ENCODE measurements around the gene AP2B1. TPM values are rescaled to one million over a fixed set of nuclear protein-coding genes. Genes with fewer than 3 reads are reported as not detected.

AP2B1 gene
- total and polyA plus RNA-seq, 9 of the 15 experiments (the other 6 are each of a cell fraction or from before 2014, with no cell fraction given), result 60.1 to 287 (median 105) TPM

DNA sequence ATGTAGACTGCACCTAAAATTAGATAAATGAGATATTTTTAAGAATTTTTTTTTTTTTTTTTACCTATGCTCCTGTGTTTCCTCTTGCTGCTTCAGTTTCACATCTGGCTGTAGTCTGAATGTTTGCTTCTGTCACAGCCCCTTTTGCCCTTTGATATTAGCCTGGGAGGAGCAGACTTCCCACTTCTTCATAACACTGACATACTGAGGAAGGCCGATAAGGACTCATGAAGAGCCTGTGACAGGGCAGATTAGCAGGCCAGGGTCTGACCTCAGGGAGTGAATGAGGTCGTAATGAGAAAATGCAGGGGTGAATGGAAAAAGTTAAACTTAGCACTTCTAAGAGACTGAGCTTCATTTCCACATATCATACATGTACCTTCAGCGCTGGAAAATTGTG lies 26.4 kb upstream of the AP2B1 start, which contains the start of gene SLFN14 (continued):
- TF ChIP-seq CLOCK (CRISPR knock-in tag; IDR thresholded peaks at IDR 0.05; ENCODE audit: borderline replicate concordance) (no peak), MTA3 (IDR thresholded peaks at IDR 0.05; ENCODE audit: borderline replicate concordance) (peak; percentile 82), NFATC3 (IDR thresholded peaks at IDR 0.05) (peak; percentile 97), POLR2A (conservative IDR thresholded peaks at IDR 0.05) (peak; percentile 67), LEF1 (IDR thresholded peaks at IDR 0.05) (peak; percentile 99), FUS (optimal IDR thresholded peaks at IDR 0.05; ENCODE audit: low read depth, low read length) (no peak), FOXK2 (conservative IDR thresholded peaks at IDR 0.05 in 1 of 2, IDR thresholded peaks at IDR 0.05 in 1 of 2; ENCODE audit: low read depth in 2 of 2) (peak; percentile 58 to 68; a peak in 2 of 4 replicates), BACH1 (tag; IDR thresholded peaks at IDR 0.05) (peak; percentile 74), NONO (IDR thresholded peaks at IDR 0.05; ENCODE audit: low read depth in 2 of 2, low read length in 1 of 2) (peak in 1 of 2 experiments; percentile 82; a peak in 1 of 4 replicates), RBM17 (IDR thresholded peaks at IDR 0.05; ENCODE audit: borderline replicate concordance, low read depth, low read length) (no peak), ATF1 (CRISPR knock-in tag; IDR thresholded peaks at IDR 0.05) (no peak), ATF1 (tag; IDR thresholded peaks at IDR 0.05) (peak; percentile 84), HMGXB4 (CRISPR knock-in tag; IDR thresholded peaks at IDR 0.05) (no peak), GATA2 (CRISPR knock-in tag; IDR thresholded peaks at IDR 0.05) (peak; percentile 95), CBFA2T2 (conservative IDR thresholded peaks at IDR 0.05) (peak; percentile 99), POLR2AphosphoS2 (IDR thresholded peaks at IDR 0.05; ENCODE audit: low read length) (no peak), ERF (CRISPR knock-in tag; IDR thresholded peaks at IDR 0.05) (no peak), STAT5A (IDR thresholded peaks at IDR 0.05; ENCODE audit: borderline replicate concordance, low read length) (peak; percentile 97), CHCHD3 (CRISPR knock-in tag; IDR thresholded peaks at IDR 0.05) (peak; percentile 60; the same call in 1 of the 2 replicates), ZKSCAN8 (CRISPR knock-in tag; IDR thresholded peaks at IDR 0.05) (peak; percentile 80; the same call in 1 of the 2 replicates), EP400 (IDR thresholded peaks at IDR 0.05) (peak; percentile 63)
- TF ChIP-seq, protein P1, sequence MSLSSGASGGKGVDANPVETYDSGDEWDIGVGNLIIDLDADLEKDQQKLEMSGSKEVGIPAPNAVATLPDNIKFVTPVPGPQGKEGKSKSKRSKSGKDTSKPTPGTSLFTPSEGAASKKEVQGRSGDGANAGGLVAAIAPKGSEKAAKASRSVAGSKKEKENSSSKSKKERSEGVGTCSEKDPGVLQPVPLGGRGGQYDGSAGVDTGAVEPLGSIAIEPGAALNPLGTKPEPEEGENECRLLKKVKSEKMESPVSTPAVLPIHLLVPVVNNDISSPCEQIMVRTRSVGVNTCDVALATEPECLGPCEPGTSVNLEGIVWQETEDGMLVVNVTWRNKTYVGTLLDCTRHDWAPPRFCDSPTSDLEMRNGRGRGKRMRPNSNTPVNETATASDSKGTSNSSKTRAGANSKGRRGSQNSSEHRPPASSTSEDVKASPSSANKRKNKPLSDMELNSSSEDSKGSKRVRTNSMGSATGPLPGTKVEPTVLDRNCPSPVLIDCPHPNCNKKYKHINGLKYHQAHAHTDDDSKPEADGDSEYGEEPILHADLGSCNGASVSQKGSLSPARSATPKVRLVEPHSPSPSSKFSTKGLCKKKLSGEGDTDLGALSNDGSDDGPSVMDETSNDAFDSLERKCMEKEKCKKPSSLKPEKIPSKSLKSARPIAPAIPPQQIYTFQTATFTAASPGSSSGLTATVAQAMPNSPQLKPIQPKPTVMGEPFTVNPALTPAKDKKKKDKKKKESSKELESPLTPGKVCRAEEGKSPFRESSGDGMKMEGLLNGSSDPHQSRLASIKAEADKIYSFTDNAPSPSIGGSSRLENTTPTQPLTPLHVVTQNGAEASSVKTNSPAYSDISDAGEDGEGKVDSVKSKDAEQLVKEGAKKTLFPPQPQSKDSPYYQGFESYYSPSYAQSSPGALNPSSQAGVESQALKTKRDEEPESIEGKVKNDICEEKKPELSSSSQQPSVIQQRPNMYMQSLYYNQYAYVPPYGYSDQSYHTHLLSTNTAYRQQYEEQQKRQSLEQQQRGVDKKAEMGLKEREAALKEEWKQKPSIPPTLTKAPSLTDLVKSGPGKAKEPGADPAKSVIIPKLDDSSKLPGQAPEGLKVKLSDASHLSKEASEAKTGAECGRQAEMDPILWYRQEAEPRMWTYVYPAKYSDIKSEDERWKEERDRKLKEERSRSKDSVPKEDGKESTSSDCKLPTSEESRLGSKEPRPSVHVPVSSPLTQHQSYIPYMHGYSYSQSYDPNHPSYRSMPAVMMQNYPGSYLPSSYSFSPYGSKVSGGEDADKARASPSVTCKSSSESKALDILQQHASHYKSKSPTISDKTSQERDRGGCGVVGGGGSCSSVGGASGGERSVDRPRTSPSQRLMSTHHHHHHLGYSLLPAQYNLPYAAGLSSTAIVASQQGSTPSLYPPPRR (CRISPR knock-in tag; IDR thresholded peaks at IDR 0.05; ENCODE audit: borderline replicate concordance), result no peak

All from K562 (cell line).